Mesodermal cell (in vitro differentiated cells): ENCODE data around the gene PGA4.
"Not testable (repeated sequence)": the region's sequence is repeated elsewhere in the genome, so short reads cannot be mapped to it uniquely, and the experiment has no call there.

ENCODE experiments used
- H3K27ac ChIP-seq: 2 replicates; pipeline ENCODE4 v1.7.0; 2013; ENCODE audit warnings: mild to moderate bottlenecking, low read depth, low read length, moderate library complexity; ENCODE audit not compliant: severe bottlenecking
- H3K36me3 ChIP-seq: 2 replicates; pipeline ENCODE4 v1.7.1; 2013; ENCODE audit warnings: mild to moderate bottlenecking, low read length, moderate library complexity; ENCODE audit not compliant: control insufficient read depth, insufficient read depth
- H3K4me1 ChIP-seq: one replicate; pipeline ENCODE4 v1.7.1; 2013; ENCODE audit warnings: mild to moderate bottlenecking, low read length; ENCODE audit not compliant: insufficient read depth, control insufficient read depth, poor library complexity, severe bottlenecking
- H3K4me3 ChIP-seq: 2 replicates; pipeline ENCODE4 v1.7.0; 2013; ENCODE audit warnings: low read length, control low read depth, mild to moderate bottlenecking; ENCODE audit not compliant: insufficient read depth, poor library complexity, severe bottlenecking; ENCODE audit errors: extremely low read depth
- H3K9me3 ChIP-seq: 2 replicates; pipeline ENCODE4 v1.7.1; 2013; ENCODE audit warnings: mild to moderate bottlenecking, low read length, moderate library complexity; ENCODE audit not compliant: control insufficient read depth
- WGBS, 2 experiments: methylation state at CpG; one replicate each; pipeline ENCODE4 v1.1.5; 2013; ENCODE audit warnings: missing lambda C conversion rate in 2 of 2; ENCODE audit not compliant: insufficient coverage in 2 of 2; 5-methylcytosine and 5-hydroxymethylcytosine counted together

The PGA4 gene

DNA sequence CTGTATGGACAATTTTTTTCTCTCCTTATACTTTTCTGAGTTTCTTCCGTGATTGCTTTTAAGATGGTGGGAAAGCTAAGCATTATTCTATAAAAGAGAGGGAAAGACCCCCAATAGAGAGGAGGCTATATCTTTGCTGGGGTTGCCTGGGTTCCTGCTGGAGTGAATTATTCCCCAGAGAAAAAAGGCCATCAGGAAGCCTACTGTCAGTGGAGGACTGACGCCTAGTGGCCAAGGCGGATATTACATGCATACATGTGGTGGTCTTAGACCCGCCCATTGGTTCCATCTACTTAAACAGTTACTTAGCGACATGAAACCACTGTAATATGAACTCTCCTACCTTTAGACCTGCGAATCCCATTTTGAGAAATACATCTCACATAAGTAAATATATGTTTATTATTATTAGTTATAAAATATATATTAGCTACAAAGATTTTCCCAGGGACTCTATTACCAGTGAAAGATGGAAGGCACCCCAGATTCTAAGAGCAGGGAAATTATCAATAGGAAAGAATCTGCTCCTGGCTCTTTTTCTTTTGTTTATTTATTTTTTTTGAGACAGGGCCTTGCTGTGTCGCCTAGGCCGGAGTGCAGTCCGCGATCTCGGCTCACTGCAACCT, 34.5 kb upstream of the PGA4 start:
- peaks cover 9% of the 10 kb centered on the region for H3K9me3 ChIP-seq
- H3K36me3 ChIP-seq, result no peaks in the 10 kb centered on the region
- no peak overlapping the region for H3K27ac ChIP-seq
- 57 to 60% methylated on average over 8 of the region's 11 CpGs for WGBS, 2 experiments
- H3K4me3 ChIP-seq, result no peak overlapping the region
- no peaks in the 10 kb centered on the region for H3K4me1 ChIP-seq

DNA sequence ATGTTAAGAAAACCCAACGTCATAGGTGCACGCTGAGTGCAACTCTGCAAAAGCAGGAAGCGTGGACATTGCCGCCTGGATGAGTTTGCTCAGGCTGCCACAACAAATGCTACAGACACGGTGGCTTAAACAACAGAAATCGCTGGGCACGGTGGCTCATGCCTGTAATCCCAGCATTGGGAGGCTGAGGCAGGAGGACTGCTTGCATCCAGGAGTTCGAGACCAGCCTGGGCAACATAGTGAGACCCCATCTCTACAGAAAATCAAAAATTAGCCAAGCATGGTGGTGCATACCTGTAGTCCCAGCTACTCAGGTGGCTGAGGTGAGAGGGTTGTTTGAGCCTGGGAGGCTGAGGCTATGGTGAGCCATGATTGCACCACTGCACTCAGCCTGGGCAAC, 32.2 kb upstream of the PGA4 start:
- H3K9me3 ChIP-seq, result peaks cover 9% of the 10 kb centered on the region
- H3K27ac ChIP-seq, result no peak overlapping the region
- no peaks in the 10 kb centered on the region for H3K4me1 ChIP-seq
- WGBS, 2 experiments, result 87 to 89% methylated on average over 7 to 8 of the region's 8 CpGs
- H3K36me3 ChIP-seq, result no peaks in the 10 kb centered on the region
- H3K4me3 ChIP-seq, result no peak overlapping the region

DNA sequence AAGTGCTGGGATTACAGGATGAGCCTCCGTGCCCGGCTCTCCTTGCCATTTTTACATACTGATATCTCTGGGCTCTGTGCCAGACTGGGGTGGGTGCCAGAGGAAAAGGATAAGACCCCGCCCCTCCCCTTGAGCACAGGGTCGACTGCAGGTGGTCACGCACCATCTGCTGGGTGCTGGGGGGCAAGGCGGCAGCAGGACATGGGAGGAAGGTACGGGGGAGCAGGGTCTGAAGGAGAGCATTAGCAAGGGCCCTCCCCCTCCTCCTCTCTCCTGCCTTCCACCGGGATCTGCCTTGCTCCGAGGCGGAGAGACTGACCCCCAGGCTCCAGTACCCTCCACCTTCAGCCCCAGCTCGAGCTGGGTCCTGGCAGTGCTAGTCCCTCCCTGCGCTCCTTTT, 28.6 kb upstream of the PGA4 start:
- H3K27ac ChIP-seq, result no peak overlapping the region
- no peak overlapping the region for H3K4me3 ChIP-seq
- no peaks in the 10 kb centered on the region for H3K4me1 ChIP-seq
- WGBS, 2 experiments, result 53 to 65% methylated on average over 8 to 9 of the region's 12 CpGs
- H3K9me3 ChIP-seq, result peaks cover 9% of the 10 kb centered on the region
- no peaks in the 10 kb centered on the region for H3K36me3 ChIP-seq

DNA sequence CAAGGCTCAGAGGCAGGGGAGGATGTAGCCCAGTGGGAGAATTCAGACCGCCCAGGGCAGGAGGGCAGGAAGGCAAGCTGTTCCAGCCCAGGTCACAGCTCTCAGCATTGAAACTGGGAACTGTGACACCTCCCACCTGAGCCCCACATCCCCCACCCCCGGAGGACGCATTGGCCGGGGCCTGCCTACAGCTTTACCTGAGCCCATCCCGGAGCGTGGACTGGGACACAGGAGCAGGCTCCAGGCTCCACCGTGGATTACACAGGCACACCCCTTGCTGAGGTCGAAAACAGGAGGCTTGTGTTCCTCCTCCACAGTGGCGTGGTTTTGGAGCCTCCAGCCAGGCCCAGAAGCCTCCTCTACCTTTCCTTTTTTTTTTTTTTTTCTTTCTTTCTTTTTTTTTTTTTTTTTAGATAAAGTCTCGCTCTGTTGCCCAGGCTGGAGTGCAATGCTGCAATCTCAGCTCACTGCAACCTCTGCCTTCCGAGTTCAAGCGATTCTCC, 27.9 kb upstream of the PGA4 start:
- Histone ChIP-seq H3K4me3 (no peak overlapping the region), H3K4me1 (no peaks in the 10 kb centered on the region), H3K36me3 (no peaks in the 10 kb centered on the region), H3K27ac (no peak overlapping the region), H3K9me3 (peaks cover 9% of the 10 kb centered on the region)
- 78 to 86% methylated on average over 6 to 9 of the region's 12 CpGs for WGBS, 2 experiments

DNA sequence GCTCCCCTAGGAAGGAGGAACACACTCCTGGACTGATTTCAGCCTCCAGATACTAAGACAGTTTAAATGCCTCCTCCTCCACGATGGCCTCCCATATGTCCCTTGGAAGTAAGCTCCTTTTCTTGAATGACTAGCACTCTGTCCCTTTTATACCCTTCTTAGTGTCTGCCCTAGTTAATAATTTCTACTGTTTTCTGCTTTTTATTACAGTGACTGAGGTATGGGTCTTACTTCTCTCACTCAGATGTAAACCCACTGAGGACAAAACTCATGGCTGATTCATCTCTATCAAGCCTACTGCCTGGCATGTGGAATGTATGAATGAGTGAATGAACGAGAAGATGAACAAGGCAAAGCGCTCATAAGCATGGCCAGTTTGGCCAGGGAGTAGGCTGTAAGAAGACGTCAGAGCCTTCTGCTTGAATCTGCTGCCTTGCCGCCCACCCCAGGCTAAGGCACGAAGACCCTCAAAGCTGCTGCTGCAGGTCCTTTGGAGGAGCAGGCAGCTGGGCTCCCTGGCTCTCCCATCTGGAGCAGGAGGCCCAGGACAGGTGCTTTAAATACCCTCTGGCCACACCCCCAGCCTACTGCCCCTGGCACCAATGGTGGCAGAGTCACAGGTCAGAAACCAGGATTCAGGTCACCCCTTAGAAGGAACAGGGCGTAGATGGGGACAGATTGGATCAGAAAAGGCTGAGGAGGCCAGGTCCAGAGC, 27.0 kb upstream of the PGA4 start:
- 85 to 87% methylated on average over 5 to 7 of the region's 7 CpGs for WGBS, 2 experiments
- Histone ChIP-seq H3K4me1 (no peaks in the 10 kb centered on the region), H3K36me3 (no peaks in the 10 kb centered on the region), H3K4me3 (no peak overlapping the region), H3K27ac (no peak overlapping the region), H3K9me3 (peaks cover 9% of the 10 kb centered on the region)

- Histone ChIP-seq H3K4me1 (no peaks in the 10 kb centered on the region), H3K4me3 (no peak overlapping the region), H3K36me3 (no peaks in the 10 kb centered on the region), H3K9me3 (peaks cover 8% of the 10 kb centered on the region), H3K27ac (no peak overlapping the region)
- 91 to 93% methylated on average over 5 to 6 of the region's 7 CpGs for WGBS, 2 experiments
Observed at GRCh38 chr11:61195719-61196118, 26.4 kb upstream of the PGA4 start.

DNA sequence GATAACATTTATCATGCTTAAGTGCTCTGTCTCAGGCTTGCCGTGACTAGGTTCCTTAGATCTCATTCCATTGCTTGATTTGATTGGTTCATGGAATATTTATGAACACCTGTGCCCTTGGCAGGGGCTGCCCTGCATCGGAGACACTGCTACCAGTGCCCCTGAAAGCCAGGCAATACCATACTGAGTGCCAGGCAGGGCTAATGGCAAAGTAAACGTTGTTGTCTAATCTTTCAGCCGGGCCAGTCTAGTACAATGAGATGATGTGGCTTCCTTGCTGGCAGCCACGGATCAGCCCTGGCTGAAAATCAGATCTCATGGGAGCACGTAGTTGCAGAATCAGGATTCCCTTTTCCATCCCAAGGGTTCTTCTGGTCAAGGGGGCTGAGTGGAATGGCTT, 23.8 kb upstream of the PGA4 start:
- no peak overlapping the region for H3K4me3 ChIP-seq
- no peaks in the 10 kb centered on the region for H3K4me1 ChIP-seq
- 75 to 81% methylated on average over 4 to 5 of the region's 6 CpGs for WGBS, 2 experiments
- H3K27ac ChIP-seq, result no peak overlapping the region
- no peaks in the 10 kb centered on the region for H3K36me3 ChIP-seq
- no peaks in the 10 kb centered on the region for H3K9me3 ChIP-seq

- 94 to 96% methylated on average over 2 to 3 of the region's 4 CpGs for WGBS, 2 experiments
- Histone ChIP-seq H3K36me3 (no peaks in the 10 kb centered on the region), H3K4me3 (no peak overlapping the region), H3K27ac (no peak overlapping the region), H3K9me3 (no peaks in the 10 kb centered on the region), H3K4me1 (no peaks in the 10 kb centered on the region)
Observed at GRCh38 chr11:61198948-61199523, 23.1 kb upstream of the PGA4 start.

GRCh38 chr11:61201476-61201875, 20.7 kb upstream of the PGA4 start:
- no peaks in the 10 kb centered on the region for H3K4me1 ChIP-seq
- WGBS, 2 experiments, result 97 to 98% methylated on average over 10 to 12 of the region's 14 CpGs
- H3K4me3 ChIP-seq, result no peak overlapping the region
- H3K36me3 ChIP-seq, result no peaks in the 10 kb centered on the region
- H3K27ac ChIP-seq, result no peak overlapping the region
- no peaks in the 10 kb centered on the region for H3K9me3 ChIP-seq

DNA sequence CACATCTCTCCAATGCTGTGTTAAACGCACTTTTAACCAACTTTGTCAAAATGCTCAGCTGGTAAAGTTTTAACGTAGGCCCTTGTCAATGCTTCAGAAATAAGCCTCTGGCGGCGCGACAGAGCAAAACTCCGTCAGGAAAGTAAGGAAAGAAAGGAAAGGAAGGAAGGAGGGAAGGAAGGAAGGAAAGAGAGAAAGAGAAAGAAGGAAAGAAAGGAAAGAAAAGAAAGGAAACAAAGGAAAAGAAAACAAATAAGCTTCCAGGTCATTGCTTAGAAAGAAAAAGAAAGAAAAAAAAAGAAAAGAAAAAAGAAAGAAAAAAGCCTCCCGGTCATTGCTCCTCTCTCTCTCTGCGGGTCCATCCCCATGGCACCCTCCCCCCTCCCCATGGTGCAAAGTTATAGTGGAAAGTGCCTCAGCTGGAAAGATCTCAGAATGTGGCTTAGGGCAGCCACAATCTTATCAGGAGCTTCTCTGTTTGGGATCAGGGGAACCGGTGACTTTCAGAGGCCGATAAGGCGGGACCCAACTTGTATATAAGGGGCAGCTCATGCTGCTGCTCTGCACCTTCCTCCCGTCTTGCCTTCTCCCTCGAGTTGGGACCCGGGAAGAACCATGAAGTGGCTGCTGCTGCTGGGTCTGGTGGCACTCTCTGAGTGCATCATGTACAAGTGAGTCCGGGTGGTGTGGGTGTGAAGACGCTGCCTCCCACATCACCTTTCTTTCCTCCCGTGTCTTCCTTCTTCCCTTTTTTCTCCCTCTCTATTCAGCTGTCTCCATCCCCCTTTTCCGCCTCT, 19.0 kb upstream of the PGA4 start, which contains the start of gene PGA3:
TSS of gene PGA3 (plus strand) at position 566 of the 797 bp plus-strand sequence. CDS start at position 616, 50 bp downstream.
- H3K9me3 ChIP-seq, H3K36me3 ChIP-seq, H3K4me1 ChIP-seq, H3K27ac ChIP-seq, H3K4me3 ChIP-seq: not testable (repeated sequence)
- WGBS, 2 experiments, result 77 to 85% methylated on average over 3 to 9 of the region's 18 CpGs
